Measurements from ENCODE around the gene RAP2A.

DNA sequence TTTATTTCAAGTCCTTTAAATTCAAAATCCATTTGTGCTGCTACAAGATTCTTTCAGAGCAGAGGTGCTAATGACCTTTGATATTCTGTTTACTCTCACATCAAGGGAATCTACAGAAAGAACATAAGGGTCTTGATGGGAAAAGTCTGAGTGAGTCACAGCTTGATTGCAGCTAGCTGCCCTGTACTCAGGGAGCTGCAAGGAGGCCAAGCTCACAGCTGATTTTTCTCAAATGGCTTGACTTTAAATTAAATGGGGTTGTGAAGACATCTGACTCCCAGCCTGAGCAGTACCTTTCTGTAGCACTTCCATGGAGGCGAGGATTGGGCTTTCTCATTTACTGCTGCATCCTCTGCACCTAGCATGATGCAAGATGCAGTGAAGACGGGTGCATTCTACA lies 62.5 kb downstream of the RAP2A start:
- TF ChIP-seq POLR2AphosphoS5 (IDR thresholded peaks at IDR 0.05; ENCODE audit: borderline replicate concordance, low read depth, low read length) (no peak), EZH2 (IDR thresholded peaks at IDR 0.05) (no peak)
